ENCODE measurements around the gene TAF11L4. TPM values are rescaled to one million over a fixed set of nuclear protein-coding genes. Genes with fewer than 3 reads are reported as not detected.
"Not testable (repeated sequence)": the region's sequence is repeated elsewhere in the genome, so short reads cannot be mapped to it uniquely, and the experiment has no call there.

TAF11L4 gene
- total and polyA plus RNA-seq, 2 of the 4 experiments (the other 2 are of a cell fraction), result not detected

GRCh38 chr5:17519508-17519907, 2.1 kb upstream of the TAF11L4 start:
- DNase-seq; dilution Hi-C loops (cut with HindIII; ENCODE audit: low sequenced_read_pairs, unreplicated experiment); H3K23ac ChIP-seq (ENCODE audit: low read depth, low read length); H4K8ac ChIP-seq (ENCODE audit: low read depth in 2 of 2, low read length in 2 of 2); H2AFZ ChIP-seq (replicated peaks; ENCODE audit: low read length, poor library complexity); H4K5ac ChIP-seq (ENCODE audit: low read depth, low read length); H3K27me3 ChIP-seq (ENCODE audit: control insufficient read depth, insufficient read depth, low read length); H3K36me3 ChIP-seq (ENCODE audit: control insufficient read depth, insufficient read depth, low read length); H3K4me2 ChIP-seq (ENCODE audit: low read depth, low read length); CTCF ChIA-PET; H3K18ac ChIP-seq (ENCODE audit: low read depth, low read length); H2BK5ac ChIP-seq (ENCODE audit: low read depth, low read length, poor library complexity, severe bottlenecking); H3K9me3 ChIP-seq (ENCODE audit: control insufficient read depth, insufficient read depth, low read length); intact Hi-C loops (cut with micrococcal nuclease); H3K4ac ChIP-seq (ENCODE audit: low read depth, low read length); H3K79me1 ChIP-seq (ENCODE audit: low read depth in 1 of 2, low read length in 2 of 2); H2AK5ac ChIP-seq (ENCODE audit: low read depth, low read length); H3K14ac ChIP-seq (replicated peaks; ENCODE audit: low read depth, low read length); H3K9me1 ChIP-seq (ENCODE audit: insufficient read depth, low read length); POLR2A ChIA-PET (ENCODE audit: unreplicated experiment); H4K20me1 ChIP-seq (ENCODE audit: insufficient read depth, low read length); H3K9ac ChIP-seq (ENCODE audit: low read depth, low read length); H3K4me1 ChIP-seq (ENCODE audit: control insufficient read depth, insufficient read depth, low read length); H2BK120ac ChIP-seq (ENCODE audit: low read depth, low read length); ATAC-seq (ENCODE audit: low read depth); H3K56ac ChIP-seq (ENCODE audit: extremely low read depth, insufficient read depth, low read length); BruUV-seq (replicated peaks); H3K27ac ChIP-seq (ENCODE audit: insufficient read depth, low read length); H4K91ac ChIP-seq (ENCODE audit: insufficient read depth, low read depth, low read length); H2BK15ac ChIP-seq (ENCODE audit: low read depth, low read length); H2BK20ac ChIP-seq (ENCODE audit: low read depth, low read length); in situ Hi-C loops (cut with MboI; ENCODE audit: low sequenced_read_pairs); H2AK9ac ChIP-seq (replicated peaks; ENCODE audit: low read depth, low read length, poor library complexity); H3K4me3 ChIP-seq (ENCODE audit: insufficient read depth, low read depth, low read length): not testable (repeated sequence)
- 94% methylated on average over 6 of the region's 14 CpGs; no CpG with 5 or more reads in 1 of the 2 experiments for WGBS, 2 experiments (ENCODE audit: extremely low coverage in 2 of 2, insufficient read length in 1 of 2)

GRCh38 chr5:17524935-17525334, 3.3 kb downstream of the TAF11L4 start, which contains the start of gene TAF11L5:
Gene TAF11L5 (plus strand): TSS chr5:17525235.
- H3K56ac ChIP-seq (ENCODE audit: extremely low read depth, insufficient read depth, low read length); H3K9ac ChIP-seq (ENCODE audit: low read depth, low read length); H3K18ac ChIP-seq (ENCODE audit: low read depth, low read length); H3K4me2 ChIP-seq (ENCODE audit: low read depth, low read length); H3K27me3 ChIP-seq (ENCODE audit: control insufficient read depth, insufficient read depth, low read length); in situ Hi-C loops (cut with MboI; ENCODE audit: low sequenced_read_pairs); H4K20me1 ChIP-seq (ENCODE audit: insufficient read depth, low read length); DNase-seq; H3K9me3 ChIP-seq (ENCODE audit: control insufficient read depth, insufficient read depth, low read length); CTCF ChIA-PET; H2AK9ac ChIP-seq (replicated peaks; ENCODE audit: low read depth, low read length, poor library complexity); H4K91ac ChIP-seq (ENCODE audit: insufficient read depth, low read depth, low read length); H3K4me1 ChIP-seq (ENCODE audit: control insufficient read depth, insufficient read depth, low read length); H3K27ac ChIP-seq (ENCODE audit: insufficient read depth, low read length); H3K14ac ChIP-seq (replicated peaks; ENCODE audit: low read depth, low read length); H2BK120ac ChIP-seq (ENCODE audit: low read depth, low read length); ATAC-seq (ENCODE audit: low read depth); H3K79me1 ChIP-seq (ENCODE audit: low read depth in 1 of 2, low read length in 2 of 2); H3K4ac ChIP-seq (ENCODE audit: low read depth, low read length); H2BK15ac ChIP-seq (ENCODE audit: low read depth, low read length); BruUV-seq (replicated peaks); H3K36me3 ChIP-seq (ENCODE audit: control insufficient read depth, insufficient read depth, low read length); H3K4me3 ChIP-seq (ENCODE audit: insufficient read depth, low read depth, low read length); intact Hi-C loops (cut with micrococcal nuclease); POLR2A ChIA-PET (ENCODE audit: unreplicated experiment); H4K5ac ChIP-seq (ENCODE audit: low read depth, low read length); H3K9me1 ChIP-seq (ENCODE audit: insufficient read depth, low read length); H2AK5ac ChIP-seq (ENCODE audit: low read depth, low read length); H2BK20ac ChIP-seq (ENCODE audit: low read depth, low read length); H2AFZ ChIP-seq (replicated peaks; ENCODE audit: low read length, poor library complexity); dilution Hi-C loops (cut with HindIII; ENCODE audit: low sequenced_read_pairs, unreplicated experiment); H4K8ac ChIP-seq (ENCODE audit: low read depth in 2 of 2, low read length in 2 of 2); H2BK5ac ChIP-seq (ENCODE audit: low read depth, low read length, poor library complexity, severe bottlenecking); H3K23ac ChIP-seq (ENCODE audit: low read depth, low read length): not testable (repeated sequence)
- WGBS, 2 experiments (ENCODE audit: extremely low coverage in 2 of 2, insufficient read length in 1 of 2), result no CpG with 5 or more reads among the region's 15 CpGs
